Right lobe of liver (tissue), 4 donors: Measurements from ENCODE around the gene ITGA11.

Experiments used
- POLR2A ChIP-seq: fragments of 450-650 bp; IDR thresholded peaks from one replicate; pipeline ENCODE4 v1.6.1; 2017; ENCODE audit warnings: antibody characterized with exemption, mild to moderate bottlenecking
- TF ChIP-seq, protein P1 (sequence below), 4 donors: fragments of 200-600 bp in 3 of 4; fragments of 450-650 bp in 1 of 4; IDR thresholded peaks; one replicate each; pipeline versions ENCODE4 v1.5.1 to v1.8.0; 2016 to 2022; ENCODE audit warnings: antibody characterized with exemption in 4 of 4, mild to moderate bottlenecking in 2 of 4
- donor health status: DM: no; HTN: no; CAD: no.
- donor health status: DM: no; HTN: no; CAD: no.
- donor health status: DM: no; HTN: yes; CAD: no.

DNA sequence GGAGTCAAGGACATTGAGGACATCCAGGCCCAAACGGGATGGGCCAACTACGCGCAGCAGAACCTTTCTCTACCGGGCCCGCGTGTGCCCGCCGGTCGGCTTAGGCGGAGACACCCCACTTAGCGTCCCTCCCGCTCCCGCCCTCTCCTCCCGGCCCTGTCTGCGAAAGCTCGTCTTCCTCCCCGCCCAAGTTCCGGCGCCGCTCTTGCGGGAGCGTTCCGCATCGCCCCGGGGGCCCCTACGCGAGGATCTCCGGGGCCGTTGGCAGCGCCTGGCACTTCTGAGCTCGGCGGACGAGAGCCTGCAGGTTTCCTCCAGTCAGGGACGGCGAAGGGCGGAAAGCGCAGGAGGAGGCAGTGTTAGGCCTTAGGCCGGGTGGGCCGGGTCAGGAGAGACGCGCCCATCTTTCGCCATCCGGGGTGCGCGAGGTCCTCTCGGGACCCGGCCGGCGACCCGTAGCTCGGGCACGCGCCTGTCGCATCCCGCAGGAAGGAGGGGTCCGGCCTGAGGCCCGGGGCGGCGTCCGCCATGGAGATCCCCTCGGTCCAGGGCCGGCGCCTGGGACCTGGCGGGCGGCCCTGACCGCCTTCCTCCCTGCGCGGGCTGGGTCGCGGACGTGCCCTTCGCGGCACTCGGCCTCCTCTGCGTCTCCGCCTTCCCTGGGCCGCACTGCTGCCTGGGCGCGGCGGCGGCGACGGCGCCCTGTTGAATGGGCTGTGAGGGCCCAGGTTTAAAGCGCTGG, 154.2 kb downstream of the ITGA11 start, which contains the start of gene FEM1B:
- TF ChIP-seq, protein P1, sequence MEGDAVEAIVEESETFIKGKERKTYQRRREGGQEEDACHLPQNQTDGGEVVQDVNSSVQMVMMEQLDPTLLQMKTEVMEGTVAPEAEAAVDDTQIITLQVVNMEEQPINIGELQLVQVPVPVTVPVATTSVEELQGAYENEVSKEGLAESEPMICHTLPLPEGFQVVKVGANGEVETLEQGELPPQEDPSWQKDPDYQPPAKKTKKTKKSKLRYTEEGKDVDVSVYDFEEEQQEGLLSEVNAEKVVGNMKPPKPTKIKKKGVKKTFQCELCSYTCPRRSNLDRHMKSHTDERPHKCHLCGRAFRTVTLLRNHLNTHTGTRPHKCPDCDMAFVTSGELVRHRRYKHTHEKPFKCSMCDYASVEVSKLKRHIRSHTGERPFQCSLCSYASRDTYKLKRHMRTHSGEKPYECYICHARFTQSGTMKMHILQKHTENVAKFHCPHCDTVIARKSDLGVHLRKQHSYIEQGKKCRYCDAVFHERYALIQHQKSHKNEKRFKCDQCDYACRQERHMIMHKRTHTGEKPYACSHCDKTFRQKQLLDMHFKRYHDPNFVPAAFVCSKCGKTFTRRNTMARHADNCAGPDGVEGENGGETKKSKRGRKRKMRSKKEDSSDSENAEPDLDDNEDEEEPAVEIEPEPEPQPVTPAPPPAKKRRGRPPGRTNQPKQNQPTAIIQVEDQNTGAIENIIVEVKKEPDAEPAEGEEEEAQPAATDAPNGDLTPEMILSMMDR (IDR thresholded peaks at IDR 0.05) = peak in 1 of 4 donors; percentile 30
- peak; percentile 80 for TF ChIP-seq POLR2A
